ENCODE measurements around the gene TTN. TPM values are rescaled to one million over a fixed set of nuclear protein-coding genes. Genes with fewer than 3 reads are reported as not detected.

TTN gene
- total RNA-seq, 2 donors from 2014 or later = 1,330 to 3,257 TPM

- DNase-seq (ENCODE audit: low spot score) = no peak
- no peak overlapping the region for H3K27ac ChIP-seq
- no peaks in the 10 kb centered on the region for H3K27me3 ChIP-seq
- no peaks in the 10 kb centered on the region for H3K4me1 ChIP-seq
- H3K36me3 ChIP-seq = peaks cover 46% of the 10 kb centered on the region
- no peaks in the 10 kb centered on the region for H3K9me3 ChIP-seq
- TF ChIP-seq CTCF (IDR thresholded peaks at IDR 0.05) = no peak
- no peak overlapping the region for H3K4me3 ChIP-seq
Observed at GRCh38 chr2:178506101-178506500, 301.1 kb downstream of the TTN start.

GRCh38 chr2:178502751-178503150 lies 304.5 kb downstream of the TTN start:
- no peak for TF ChIP-seq CTCF (IDR thresholded peaks at IDR 0.05)
- peaks cover 65% of the 10 kb centered on the region for H3K36me3 ChIP-seq
- no peak overlapping the region for H3K27ac ChIP-seq
- DNase-seq (ENCODE audit: low spot score) = no peak
- H3K4me1 ChIP-seq = no peaks in the 10 kb centered on the region
- no peak overlapping the region for H3K4me3 ChIP-seq
- H3K9me3 ChIP-seq = no peaks in the 10 kb centered on the region
- H3K27me3 ChIP-seq = no peaks in the 10 kb centered on the region

GRCh38 chr2:178499640-178500039 lies 307.6 kb downstream of the TTN start:
- TF ChIP-seq CTCF (IDR thresholded peaks at IDR 0.05) = no peak
- H3K27ac ChIP-seq = no peak overlapping the region
- no peaks in the 10 kb centered on the region for H3K27me3 ChIP-seq
- H3K4me1 ChIP-seq = no peaks in the 10 kb centered on the region
- H3K4me3 ChIP-seq = no peak overlapping the region
- H3K36me3 ChIP-seq = peaks cover 89% of the 10 kb centered on the region
- H3K9me3 ChIP-seq = no peaks in the 10 kb centered on the region
- DNase-seq (ENCODE audit: low spot score) = no peak

GRCh38 chr2:178498137-178498536 lies 309.1 kb downstream of the TTN start:
- no peak for DNase-seq (ENCODE audit: low spot score)
- TF ChIP-seq CTCF (IDR thresholded peaks at IDR 0.05) = no peak
- Histone ChIP-seq H3K4me1 (no peaks in the 10 kb centered on the region), H3K27me3 (no peaks in the 10 kb centered on the region), H3K9me3 (no peaks in the 10 kb centered on the region), H3K4me3 (no peak overlapping the region), H3K36me3 (peaks cover 89% of the 10 kb centered on the region), H3K27ac (no peak overlapping the region)

- TF ChIP-seq CTCF (IDR thresholded peaks at IDR 0.05) = no peak
- Histone ChIP-seq H3K4me3 (no peak overlapping the region), H3K36me3 (peaks cover 78% of the 10 kb centered on the region), H3K4me1 (no peaks in the 10 kb centered on the region), H3K27me3 (no peaks in the 10 kb centered on the region), H3K27ac (no peak overlapping the region), H3K9me3 (no peaks in the 10 kb centered on the region)
- DNase-seq (ENCODE audit: low spot score) = no peak
Observed at GRCh38 chr2:178496049-178496448, 311.2 kb downstream of the TTN start.

GRCh38 chr2:178491612-178492011 lies 315.6 kb downstream of the TTN start:
- Histone ChIP-seq H3K9me3 (no peaks in the 10 kb centered on the region), H3K4me1 (no peaks in the 10 kb centered on the region), H3K27ac (no peak overlapping the region), H3K27me3 (no peaks in the 10 kb centered on the region), H3K4me3 (no peak overlapping the region), H3K36me3 (peaks cover 68% of the 10 kb centered on the region)
- no peak for DNase-seq (ENCODE audit: low spot score)
- TF ChIP-seq CTCF (IDR thresholded peaks at IDR 0.05) = no peak

Data from right atrium auricular region (tissue), 2 donors.